ENCODE data around the gene TSBP1.

The TSBP1 gene

GRCh38 chr6:32396028-32396427 lies 24.3 kb upstream of the TSBP1 start:
- H3K4me3 ChIP-seq (replicated peaks; ENCODE audit: low read depth, low read length): no peak overlapping the region
- no peak for TF ChIP-seq CTCF (IDR thresholded peaks at IDR 0.05; ENCODE audit: low read length, missing control alignments)
- DNase-seq (ENCODE audit: low read depth): no peak

- peak; percentile 42 for DNase-seq (ENCODE audit: low read depth)
- no peak for TF ChIP-seq CTCF (IDR thresholded peaks at IDR 0.05; ENCODE audit: low read length, missing control alignments)
- no peak overlapping the region for H3K4me3 ChIP-seq (replicated peaks; ENCODE audit: low read depth, low read length)
These were observed 22.1 kb upstream of the TSBP1 start for GRCh38 chr6:32393665-32394420.

GRCh38 chr6:32391505-32391904 lies 19.8 kb upstream of the TSBP1 start:
- TF ChIP-seq CTCF (IDR thresholded peaks at IDR 0.05; ENCODE audit: low read length, missing control alignments): no peak
- no peak overlapping the region for H3K4me3 ChIP-seq (replicated peaks; ENCODE audit: low read depth, low read length)
- DNase-seq (ENCODE audit: low read depth): no peak

GRCh38 chr6:32387589-32388340 lies 16.1 kb upstream of the TSBP1 start:
- DNase-seq (ENCODE audit: low read depth): no peak
- no peak overlapping the region for H3K4me3 ChIP-seq (replicated peaks; ENCODE audit: low read depth, low read length)
- TF ChIP-seq CTCF (IDR thresholded peaks at IDR 0.05; ENCODE audit: low read length, missing control alignments): no peak

- TF ChIP-seq CTCF (IDR thresholded peaks at IDR 0.05; ENCODE audit: low read length, missing control alignments): no peak
- no peak for DNase-seq (ENCODE audit: low read depth)
- no peak overlapping the region for H3K4me3 ChIP-seq (replicated peaks; ENCODE audit: low read depth, low read length)
These were observed 14.3 kb upstream of the TSBP1 start for GRCh38 chr6:32386040-32386439.

GRCh38 chr6:32382757-32383420 lies 11.2 kb upstream of the TSBP1 start:
- H3K4me3 ChIP-seq (replicated peaks; ENCODE audit: low read depth, low read length): no peak overlapping the region
- DNase-seq (ENCODE audit: low read depth): no peak
- TF ChIP-seq CTCF (IDR thresholded peaks at IDR 0.05; ENCODE audit: low read length, missing control alignments): no peak
